Measurements from ENCODE around the gene TECR. TPM values are rescaled to one million over a fixed set of nuclear protein-coding genes. Genes with fewer than 3 reads are reported as not detected.
A peak's percentile ranks its signal among the peaks of the same experiment; 100 is the strongest.

The TECR gene
- total RNA-seq, 4 donors from 2014 or later, result 36.6 to 145 (median 69.3) TPM

GRCh38 chr19:14542711-14543328, 13.4 kb downstream of the TECR start:
- in situ Hi-C loops (cut with MboI; ENCODE audit: low pct_ligation_motif_present in 1 of 4, low pct_unique_long_range_greater_than_20kb in 1 of 4, low sequenced_read_pairs in 3 of 4) (no loop called here), intact Hi-C loops (cut with DNase I; ENCODE audit: low total_unique reads) (no loop called here)
- Histone ChIP-seq H3K9me3 (no peaks in the 10 kb centered on the region), H3K4me1 (peaks cover 0 to 11% (median 7%) of the 10 kb centered on the region in 4 donors), H3K27ac (peak overlapping the region in 1 of 4 donors; percentile 17), H3K36me3 (no peaks in the 10 kb centered on the region), H3K27me3 (no peaks in the 10 kb centered on the region), H3K4me3 (no peak overlapping the region)
- TF ChIP-seq POLR2AphosphoS5 (IDR thresholded peaks at IDR 0.05) (no peak), POLR2A (IDR thresholded peaks at IDR 0.05) (no peak)
- no peak for DNase-seq
- 20 to 71% methylated on average over 2 to 7 of the region's 7 CpGs for WGBS, 2 donors (ENCODE audit: low coverage in 1 of 2)

GRCh38 chr19:14544047-14544446, 14.7 kb downstream of the TECR start:
- in situ Hi-C loops (cut with MboI; ENCODE audit: low pct_ligation_motif_present in 1 of 4, low pct_unique_long_range_greater_than_20kb in 1 of 4, low sequenced_read_pairs in 3 of 4), result no loop called here
- no peaks in the 10 kb centered on the region for H3K27me3 ChIP-seq
- H3K9me3 ChIP-seq, result no peaks in the 10 kb centered on the region
- H3K36me3 ChIP-seq, result peaks cover 0 to 5% (median 0%) of the 10 kb centered on the region in 4 donors
- WGBS, 2 donors (ENCODE audit: low coverage in 1 of 2), result 86% methylated on average over 5 of the region's 5 CpGs; no CpG with 5 or more reads in 1 of the 2 donors
- intact Hi-C loops (cut with DNase I; ENCODE audit: low total_unique reads), result no loop called here
- no peak overlapping the region for H3K27ac ChIP-seq
- H3K4me1 ChIP-seq, result peaks cover 0 to 8% (median 4%) of the 10 kb centered on the region in 4 donors
- H3K4me3 ChIP-seq, result no peak overlapping the region
- no peak for TF ChIP-seq CTCF (IDR thresholded peaks at IDR 0.05)
- TF ChIP-seq POLR2AphosphoS5 (IDR thresholded peaks at IDR 0.05), result no peak
- no peak for TF ChIP-seq POLR2A (IDR thresholded peaks at IDR 0.05)
- no peak for TF ChIP-seq EP300 (IDR thresholded peaks at IDR 0.05; ENCODE audit: low read depth)
- DNase-seq, result no peak

- peak; percentile 42 for DNase-seq
- H3K4me3 ChIP-seq, result no peak overlapping the region
- no peaks in the 10 kb centered on the region for H3K9me3 ChIP-seq
- H3K4me1 ChIP-seq, result peaks cover 0 to 16% (median 9%) of the 10 kb centered on the region in 4 donors
- no peak for TF ChIP-seq POLR2A (IDR thresholded peaks at IDR 0.05)
- no peak for TF ChIP-seq EP300 (IDR thresholded peaks at IDR 0.05; ENCODE audit: low read depth)
- TF ChIP-seq POLR2AphosphoS5 (IDR thresholded peaks at IDR 0.05), result no peak
- TF ChIP-seq CTCF (IDR thresholded peaks at IDR 0.05), result no peak
- H3K36me3 ChIP-seq, result peaks cover 0 to 5% (median 0%) of the 10 kb centered on the region in 4 donors
- intact Hi-C loops (cut with DNase I; ENCODE audit: low total_unique reads), result no loop called here
- H3K27me3 ChIP-seq, result no peaks in the 10 kb centered on the region
- H3K27ac ChIP-seq, result no peak overlapping the region
- in situ Hi-C loops (cut with MboI; ENCODE audit: low pct_ligation_motif_present in 1 of 4, low pct_unique_long_range_greater_than_20kb in 1 of 4, low sequenced_read_pairs in 3 of 4), result no loop called here
- 83% methylated on average over 21 of the region's 21 CpGs; no CpG with 5 or more reads in 1 of the 2 donors for WGBS, 2 donors (ENCODE audit: low coverage in 1 of 2)
These were observed 15.8 kb downstream of the TECR start for GRCh38 chr19:14544977-14545715.

GRCh38 chr19:14545716-14546082, 16.3 kb downstream of the TECR start:
- Histone ChIP-seq H3K36me3 (peaks cover 0 to 5% (median 0%) of the 10 kb centered on the region in 4 donors), H3K4me3 (no peak overlapping the region), H3K27ac (no peak overlapping the region), H3K27me3 (no peaks in the 10 kb centered on the region), H3K9me3 (no peaks in the 10 kb centered on the region), H3K4me1 (peaks cover under 1 to 22% (median 13%) of the 10 kb centered on the region in 4 donors)
- no peak for DNase-seq
- in situ Hi-C loops (cut with MboI; ENCODE audit: low pct_ligation_motif_present in 1 of 4, low pct_unique_long_range_greater_than_20kb in 1 of 4, low sequenced_read_pairs in 3 of 4) (no loop called here), intact Hi-C loops (cut with DNase I; ENCODE audit: low total_unique reads) (no loop called here)
- WGBS, 2 donors (ENCODE audit: low coverage in 1 of 2), result 89% methylated on average over 9 of the region's 9 CpGs; no CpG with 5 or more reads in 1 of the 2 donors
- TF ChIP-seq POLR2AphosphoS5 (IDR thresholded peaks at IDR 0.05) (no peak), POLR2A (IDR thresholded peaks at IDR 0.05) (no peak), EP300 (IDR thresholded peaks at IDR 0.05; ENCODE audit: low read depth) (no peak), CTCF (IDR thresholded peaks at IDR 0.05) (no peak)
